NCI-H69 (cell line): ENCODE results near the gene PADI3.

Source experiments
- DNase-seq: peaks from one replicate; lab custom pipeline; 2025; lab: John Stamatoyannopoulos, UW

The PADI3 gene

DNA sequence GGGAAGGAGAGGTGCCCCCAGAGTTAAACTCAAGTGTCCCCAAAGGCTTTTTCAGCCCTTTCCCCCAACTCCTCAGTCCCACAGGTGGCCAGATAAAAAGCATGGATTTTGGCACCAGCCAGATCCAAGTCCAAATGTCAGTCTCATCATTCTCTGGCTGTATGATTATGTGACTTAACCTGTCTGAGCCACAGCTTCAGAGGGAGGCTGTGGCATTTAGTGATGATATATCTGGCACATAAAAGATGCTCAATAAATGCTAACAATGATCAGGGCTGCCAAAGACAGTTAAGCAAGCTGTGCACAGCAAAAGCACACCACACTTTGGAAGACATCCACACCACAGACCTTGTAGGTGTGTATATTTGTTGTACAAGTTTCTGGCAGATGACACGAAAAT, 5.6 kb upstream of the PADI3 start:
- no peak for DNase-seq

GRCh38 chr1:17244821-17245740, 3.8 kb upstream of the PADI3 start:
- DNase-seq, result peak; percentile 88

GRCh38 chr1:17245816-17246325, 3.0 kb upstream of the PADI3 start:
- no peak for DNase-seq

DNA sequence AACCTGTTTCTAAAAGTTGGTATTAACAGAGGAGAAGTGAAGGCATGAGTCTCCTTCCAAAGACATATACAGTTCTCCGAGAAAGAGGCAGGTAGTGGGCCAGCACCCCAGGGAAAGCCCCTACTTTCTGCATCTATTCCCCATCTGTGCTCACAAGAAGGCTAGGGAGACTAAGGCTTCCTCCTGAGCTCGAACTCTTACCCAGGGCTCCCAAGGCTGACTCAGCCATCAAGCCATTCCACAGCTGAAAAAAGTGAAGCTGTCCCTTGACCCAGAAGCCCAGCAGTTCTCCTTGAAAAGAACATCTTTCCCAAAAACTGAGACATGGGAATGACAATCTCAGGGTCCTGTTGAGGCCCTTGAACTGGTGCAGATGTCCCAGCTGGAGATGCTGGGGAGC, 1.9 kb upstream of the PADI3 start:
- DNase-seq, result no peak

GRCh38 chr1:17250601-17251000, 1.7 kb downstream of the PADI3 start:
- DNase-seq, result peak; percentile 68

DNA sequence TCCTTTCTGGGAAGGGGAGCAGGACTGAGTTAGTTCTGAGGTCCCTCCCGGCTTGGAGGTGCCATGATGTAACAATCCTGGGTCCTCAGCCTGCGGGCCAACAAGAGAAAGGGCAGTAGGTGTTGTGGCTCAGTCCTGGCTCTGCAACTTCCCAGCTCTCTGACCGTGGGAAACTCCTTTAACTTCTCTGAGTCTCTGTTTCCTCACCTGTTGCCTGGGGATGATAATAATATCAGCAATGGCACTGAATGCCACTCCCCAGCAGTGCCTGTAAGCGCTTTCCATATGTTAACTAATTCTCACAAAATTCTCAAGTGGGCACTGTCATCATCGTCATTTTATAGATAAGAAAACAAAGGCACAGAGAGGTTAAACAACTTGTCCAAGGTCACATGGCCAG, 2.3 kb downstream of the PADI3 start:
- DNase-seq, result no peak

GRCh38 chr1:17251701-17252376, 2.9 kb downstream of the PADI3 start:
- DNase-seq, result no peak

- DNase-seq, result no peak
Observed at GRCh38 chr1:17255336-17255735, 6.4 kb downstream of the PADI3 start.

- peak; percentile 57 for DNase-seq
Observed at GRCh38 chr1:17258116-17258757, 9.3 kb downstream of the PADI3 start.

- no peak for DNase-seq
Observed at GRCh38 chr1:17258758-17259130, 9.8 kb downstream of the PADI3 start.

DNA sequence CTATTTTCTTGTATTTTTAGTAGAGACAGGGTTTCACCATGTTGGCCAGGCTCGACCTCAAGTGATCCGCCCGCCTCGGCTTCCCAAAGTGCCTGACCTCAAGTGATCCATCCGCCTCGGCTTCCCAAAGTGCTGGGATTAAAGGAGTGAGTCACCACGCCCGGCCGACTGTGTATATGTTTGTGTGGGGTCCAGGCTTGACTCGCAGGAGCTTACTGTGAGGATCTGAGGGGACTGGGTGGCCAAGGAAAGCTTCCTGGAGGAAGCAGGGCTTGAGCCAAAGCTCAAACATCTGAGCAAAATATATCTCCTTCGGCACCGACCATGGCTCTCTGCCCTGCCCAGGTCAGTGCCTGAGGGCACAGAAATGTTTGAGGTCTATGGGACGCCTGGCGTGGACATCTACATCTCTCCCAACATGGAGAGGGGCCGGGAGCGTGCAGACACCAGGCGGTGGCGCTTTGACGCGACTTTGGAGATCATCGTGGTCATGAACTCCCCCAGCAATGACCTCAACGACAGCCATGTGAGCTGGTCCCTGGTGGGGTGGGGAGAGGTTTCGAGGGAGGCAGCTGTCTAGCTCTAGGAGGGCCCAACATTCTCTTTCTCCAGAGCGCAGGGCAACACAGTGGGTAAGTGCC, 10.5 kb downstream of the PADI3 start:
- DNase-seq, result no peak

DNA sequence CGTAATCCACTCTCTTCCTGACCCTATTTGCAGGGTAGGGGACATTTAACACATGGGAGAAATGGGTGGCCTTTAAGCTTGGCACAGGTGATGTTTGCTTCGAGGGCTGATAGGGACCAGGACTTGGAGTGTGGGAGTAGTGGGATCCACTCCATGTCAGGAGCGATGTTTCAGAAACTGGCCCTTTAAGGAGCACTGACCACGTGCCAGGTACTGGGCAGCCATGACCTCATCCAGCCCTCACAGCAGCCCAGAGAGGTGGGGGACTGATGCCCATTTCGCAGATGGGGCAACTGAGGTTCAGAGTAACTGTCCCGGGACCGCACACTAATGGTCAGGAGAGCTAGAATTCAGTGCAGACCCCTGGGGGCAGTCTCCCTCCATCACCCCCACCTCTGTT, 11.4 kb downstream of the PADI3 start:
- DNase-seq, result no peak

DNA sequence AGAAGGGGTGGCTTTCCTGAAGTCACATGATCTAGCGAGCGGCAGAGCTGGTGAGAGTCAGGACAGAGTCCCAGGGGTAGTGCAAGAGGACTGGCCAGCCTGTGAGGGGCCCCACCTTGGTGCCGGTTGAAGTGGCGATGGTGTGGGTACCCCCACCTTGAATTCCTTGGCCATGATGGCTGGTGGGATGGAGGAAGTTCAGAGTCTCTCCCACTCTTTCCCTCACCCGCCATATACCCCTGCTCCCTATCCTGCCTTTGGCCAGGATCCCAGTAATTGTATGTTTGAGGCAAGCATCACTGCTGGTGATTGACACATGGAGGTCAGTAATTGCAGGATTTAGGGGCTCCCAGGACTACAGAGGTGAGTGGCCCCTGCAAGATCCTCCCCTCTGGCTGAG, 11.8 kb downstream of the PADI3 start:
- DNase-seq, result no peak

- no peak for DNase-seq
Observed at GRCh38 chr1:17263936-17264335, 15.0 kb downstream of the PADI3 start.

GRCh38 chr1:17264470-17264869, 15.6 kb downstream of the PADI3 start:
- no peak for DNase-seq

DNA sequence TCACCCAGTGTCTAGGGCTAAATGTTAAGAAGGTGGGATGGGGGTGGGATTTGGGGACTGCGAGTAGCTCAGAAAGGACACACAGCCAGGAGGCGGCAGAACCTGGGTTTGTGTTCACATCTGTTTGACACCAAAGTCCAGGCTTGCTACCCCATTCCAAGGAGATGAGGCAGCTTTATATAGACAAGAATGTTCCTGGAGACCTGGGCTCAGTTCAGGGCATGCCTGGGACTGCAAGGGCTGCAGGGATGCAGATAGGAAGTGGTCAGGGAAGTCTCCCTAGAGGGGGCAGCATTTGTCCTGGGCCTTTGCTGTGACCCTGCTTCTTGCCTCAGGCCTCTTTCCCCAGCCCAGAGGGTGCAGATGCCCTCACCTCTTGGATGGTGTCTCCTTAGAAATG, 16.3 kb downstream of the PADI3 start:
- DNase-seq, result no peak

GRCh38 chr1:17265950-17266349, 17.1 kb downstream of the PADI3 start:
- no peak for DNase-seq

DNA sequence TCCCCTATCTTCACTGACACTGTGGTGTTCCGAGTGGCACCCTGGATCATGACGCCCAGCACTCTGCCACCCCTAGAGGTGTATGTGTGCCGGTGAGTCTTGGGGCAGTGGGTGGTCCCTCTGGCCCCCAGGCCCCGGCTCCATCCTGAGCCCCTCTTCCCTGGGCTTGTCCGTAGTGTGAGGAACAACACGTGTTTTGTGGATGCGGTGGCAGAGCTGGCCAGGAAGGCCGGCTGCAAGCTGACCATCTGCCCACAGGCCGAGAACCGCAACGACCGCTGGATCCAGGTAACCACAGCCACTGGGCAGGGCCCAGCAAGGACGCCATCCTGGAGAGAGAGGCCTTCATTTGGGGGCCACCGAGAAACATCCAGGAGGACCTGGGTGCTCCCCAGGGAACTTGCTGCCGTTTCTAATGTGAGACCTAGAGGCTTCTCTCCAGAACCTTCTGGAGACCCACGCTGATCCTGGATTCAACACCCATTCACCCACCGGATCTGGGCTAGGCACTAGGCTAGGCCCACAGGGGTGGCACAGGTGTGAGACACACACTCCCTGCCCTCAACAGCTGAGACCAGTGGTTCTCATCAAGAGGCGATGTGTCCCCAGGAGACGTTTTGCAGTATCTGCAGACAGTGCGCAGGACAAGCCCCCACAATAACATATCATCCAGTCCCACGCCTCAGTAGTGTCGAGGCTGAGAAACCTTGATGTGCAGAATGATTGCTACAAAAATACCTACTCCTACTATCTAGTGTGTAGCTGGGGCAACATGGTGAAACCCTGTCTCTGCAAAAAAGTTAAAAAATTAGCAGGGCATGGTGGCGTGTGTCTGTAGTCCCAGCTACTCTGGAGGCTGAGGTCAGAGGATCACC, 22.2 kb downstream of the PADI3 start:
- DNase-seq, result no peak

DNA sequence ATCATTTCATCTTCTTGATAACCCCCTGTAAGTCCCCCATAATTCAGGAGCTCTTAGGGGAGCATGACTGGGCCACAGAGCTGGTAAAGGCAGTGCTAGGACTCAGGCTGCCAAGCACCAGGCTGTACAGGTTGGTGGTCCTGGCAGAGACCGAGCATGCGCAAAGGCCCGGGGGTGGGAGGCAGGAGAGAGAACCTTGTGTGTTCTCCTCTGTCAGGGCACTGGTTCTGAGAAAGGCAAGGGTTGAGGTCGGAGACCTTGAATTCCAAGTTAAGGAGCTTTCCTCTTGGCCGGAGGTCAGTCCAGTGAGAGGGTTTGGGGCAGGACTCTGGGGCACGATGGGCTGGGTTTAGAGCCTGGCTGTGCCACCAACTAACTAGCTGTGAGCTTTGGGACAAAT, 23.2 kb downstream of the PADI3 start:
- DNase-seq, result no peak

DNA sequence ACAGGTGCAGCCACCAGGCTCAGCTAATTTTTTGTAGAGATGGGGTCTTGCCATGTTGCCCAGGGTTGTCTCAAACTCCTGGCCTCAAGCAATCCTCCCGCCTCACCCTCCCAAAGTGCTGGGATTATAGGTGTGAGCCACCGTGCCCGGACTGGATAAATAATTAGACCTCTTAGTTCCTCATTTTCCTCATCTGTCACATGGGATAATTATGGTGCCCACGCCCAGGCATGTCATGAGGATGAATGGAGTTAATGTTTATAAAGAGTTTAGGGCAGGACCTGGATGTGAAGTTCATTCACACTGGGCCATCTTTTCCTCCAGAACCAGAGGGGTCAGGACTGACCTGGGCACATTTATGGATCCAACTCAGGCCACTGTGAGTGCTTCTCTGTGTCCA, 23.7 kb downstream of the PADI3 start:
- peak; percentile 56 for DNase-seq

DNA sequence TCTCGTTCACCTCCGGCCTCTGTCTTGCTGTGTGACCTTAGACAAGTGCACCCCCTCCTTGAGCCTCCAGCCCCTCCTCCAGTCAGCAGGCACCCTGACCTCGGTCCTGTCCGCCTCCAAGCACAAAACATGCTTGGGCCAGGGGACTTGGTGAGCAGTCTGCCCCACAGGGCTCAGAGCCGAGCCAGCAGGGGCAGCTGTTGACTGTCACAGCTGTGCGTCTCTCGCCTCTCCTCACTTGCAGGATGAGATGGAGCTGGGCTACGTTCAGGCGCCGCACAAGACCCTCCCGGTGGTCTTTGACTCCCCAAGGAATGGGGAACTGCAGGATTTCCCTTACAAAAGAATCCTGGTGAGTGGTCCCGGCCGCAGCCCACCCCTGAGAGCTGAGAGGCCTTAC, 24.2 kb downstream of the PADI3 start:
- DNase-seq, result no peak
